HepG2 (cell line): ENCODE measurements around the gene GPATCH3. TPM values are rescaled to one million over a fixed set of nuclear protein-coding genes. Genes with fewer than 3 reads are reported as not detected.
A peak's percentile ranks its signal among the peaks of the same experiment; 100 is the strongest.

ENCODE experiments used
- CBX5 ChIP-seq: sonication (generic); formaldehyde crosslinking; IDR thresholded peaks from 2 replicates; pipeline ENCODE4 v1.4.0; 2020; ENCODE audit warnings: missing genetic modification reagents, borderline replicate concordance
- JUND ChIP-seq: sonication (generic); formaldehyde crosslinking; IDR thresholded peaks from 2 replicates; pipeline ENCODE4 v1.8.0; 2022; ENCODE audit warnings: mild to moderate bottlenecking, missing genetic modification reagents
- SAP130 ChIP-seq: IDR thresholded peaks from 2 replicates; pipeline ENCODE4 v1.6.1; 2016; ENCODE audit warnings: low read depth
- ZBTB40 ChIP-seq, 2 experiments: fragments of 450-650 bp in 1 of 2; sonication (generic) in 1 of 2; formaldehyde crosslinking in 1 of 2; IDR thresholded peaks; 2 replicates each; pipeline versions ENCODE4 v1.6.1 to v1.8.0; 2016 to 2022; ENCODE audit warnings: antibody characterized with exemption in 1 of 2, mild to moderate bottlenecking in 1 of 2, missing genetic modification reagents in 1 of 2
- ZNF263 ChIP-seq: sonication (generic); formaldehyde crosslinking; IDR thresholded peaks from 2 replicates; pipeline ENCODE4 v1.4.0; 2020; ENCODE audit warnings: missing genetic modification reagents
- ZNF782 ChIP-seq: sonication (generic); formaldehyde crosslinking; IDR thresholded peaks from 2 replicates; pipeline ENCODE4 v1.4.0; 2020; ENCODE audit warnings: missing genetic modification reagents, mild to moderate bottlenecking, borderline replicate concordance
- polyA plus RNA-seq, 8 experiments: library from polyadenylated mRNA; depleted of rRNA in 3 of 8; stranded (reverse) in 7 of 8; unstranded in 1 of 8; fragments of >200 nt; fragmentation: Illumina TruSeq in 4 of 8; extraction: Trizol in 4 of 8; gene quantifications; 2 replicates each; pipeline versions ENCODE4 v1.2.1 to v1.2.3, GENCODE V29; 2011 to 2016; ENCODE audit warnings: low read depth in 4 of 8, missing spikeins in 1 of 8, mixed read lengths in 1 of 8; ENCODE audit not compliant: insufficient read depth in 1 of 8
- total RNA-seq, 5 experiments: library from RNA; depleted of rRNA; stranded (reverse); fragments of >200 nt; fragmentation: Illumina TruSeq; extraction: Trizol; gene quantifications; 2 replicates each; pipeline ENCODE4 v1.2.3, GENCODE V29; 2016; ENCODE audit warnings: low read depth in 1 of 5
- TF ChIP-seq, protein P1 (sequence below): sonication (generic); formaldehyde crosslinking; IDR thresholded peaks from 2 replicates; pipeline ENCODE4 v1.4.0; 2020; ENCODE audit warnings: missing genetic modification reagents
- TF ChIP-seq, protein P2 (sequence below): IDR thresholded peaks from 2 replicates; pipeline ENCODE4 v1.6.1; 2016; ENCODE audit warnings: mild to moderate bottlenecking
- TF ChIP-seq, protein P3 (sequence below): sonication (generic); formaldehyde crosslinking; IDR thresholded peaks from 2 replicates; pipeline ENCODE4 v1.5.1; 2020; ENCODE audit warnings: mild to moderate bottlenecking, missing genetic modification reagents, moderate library complexity

Gene GPATCH3
- total and polyA plus RNA-seq, 2 of the 13 experiments (the other 11 are each of a cell fraction or from before 2014, with no cell fraction given) = 8.3 to 11.0 TPM

- TF ChIP-seq ZBTB40 (IDR thresholded peaks at IDR 0.05) (no peak), ZBTB40 (CRISPR knock-in tag; IDR thresholded peaks at IDR 0.05) (peak; percentile 30; the same call in 1 of the 2 replicates), CBX5 (CRISPR knock-in tag) (peak; percentile 37; the same call in 1 of the 2 replicates), ZNF782 (CRISPR knock-in tag) (0 out of 2 replicates have a peak, but pooled peaks have one; percentile 53), JUND (peak; percentile 72; the same call in 1 of the 2 replicates), SAP130 (CRISPR knock-in tag) (peak; percentile 75), ZNF263 (CRISPR knock-in tag) (peak; percentile 80)
- TF ChIP-seq, protein P1, sequence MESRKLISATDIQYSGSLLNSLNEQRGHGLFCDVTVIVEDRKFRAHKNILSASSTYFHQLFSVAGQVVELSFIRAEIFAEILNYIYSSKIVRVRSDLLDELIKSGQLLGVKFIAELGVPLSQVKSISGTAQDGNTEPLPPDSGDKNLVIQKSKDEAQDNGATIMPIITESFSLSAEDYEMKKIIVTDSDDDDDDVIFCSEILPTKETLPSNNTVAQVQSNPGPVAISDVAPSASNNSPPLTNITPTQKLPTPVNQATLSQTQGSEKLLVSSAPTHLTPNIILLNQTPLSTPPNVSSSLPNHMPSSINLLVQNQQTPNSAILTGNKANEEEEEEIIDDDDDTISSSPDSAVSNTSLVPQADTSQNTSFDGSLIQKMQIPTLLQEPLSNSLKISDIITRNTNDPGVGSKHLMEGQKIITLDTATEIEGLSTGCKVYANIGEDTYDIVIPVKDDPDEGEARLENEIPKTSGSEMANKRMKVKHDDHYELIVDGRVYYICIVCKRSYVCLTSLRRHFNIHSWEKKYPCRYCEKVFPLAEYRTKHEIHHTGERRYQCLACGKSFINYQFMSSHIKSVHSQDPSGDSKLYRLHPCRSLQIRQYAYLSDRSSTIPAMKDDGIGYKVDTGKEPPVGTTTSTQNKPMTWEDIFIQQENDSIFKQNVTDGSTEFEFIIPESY = 0 out of 2 replicates have a peak, but pooled peaks have one; percentile 15
- TF ChIP-seq, protein P2, sequence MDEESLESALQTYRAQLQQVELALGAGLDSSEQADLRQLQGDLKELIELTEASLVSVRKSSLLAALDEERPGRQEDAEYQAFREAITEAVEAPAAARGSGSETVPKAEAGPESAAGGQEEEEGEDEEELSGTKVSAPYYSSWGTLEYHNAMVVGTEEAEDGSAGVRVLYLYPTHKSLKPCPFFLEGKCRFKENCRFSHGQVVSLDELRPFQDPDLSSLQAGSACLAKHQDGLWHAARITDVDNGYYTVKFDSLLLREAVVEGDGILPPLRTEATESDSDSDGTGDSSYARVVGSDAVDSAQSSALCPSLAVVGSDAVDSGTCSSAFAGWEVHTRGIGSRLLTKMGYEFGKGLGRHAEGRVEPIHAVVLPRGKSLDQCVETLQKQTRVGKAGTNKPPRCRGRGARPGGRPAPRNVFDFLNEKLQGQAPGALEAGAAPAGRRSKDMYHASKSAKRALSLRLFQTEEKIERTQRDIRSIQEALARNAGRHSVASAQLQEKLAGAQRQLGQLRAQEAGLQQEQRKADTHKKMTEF (CRISPR knock-in tag) = 0 out of 2 replicates have a peak, but pooled peaks have one; percentile 28
- TF ChIP-seq, protein P3, sequence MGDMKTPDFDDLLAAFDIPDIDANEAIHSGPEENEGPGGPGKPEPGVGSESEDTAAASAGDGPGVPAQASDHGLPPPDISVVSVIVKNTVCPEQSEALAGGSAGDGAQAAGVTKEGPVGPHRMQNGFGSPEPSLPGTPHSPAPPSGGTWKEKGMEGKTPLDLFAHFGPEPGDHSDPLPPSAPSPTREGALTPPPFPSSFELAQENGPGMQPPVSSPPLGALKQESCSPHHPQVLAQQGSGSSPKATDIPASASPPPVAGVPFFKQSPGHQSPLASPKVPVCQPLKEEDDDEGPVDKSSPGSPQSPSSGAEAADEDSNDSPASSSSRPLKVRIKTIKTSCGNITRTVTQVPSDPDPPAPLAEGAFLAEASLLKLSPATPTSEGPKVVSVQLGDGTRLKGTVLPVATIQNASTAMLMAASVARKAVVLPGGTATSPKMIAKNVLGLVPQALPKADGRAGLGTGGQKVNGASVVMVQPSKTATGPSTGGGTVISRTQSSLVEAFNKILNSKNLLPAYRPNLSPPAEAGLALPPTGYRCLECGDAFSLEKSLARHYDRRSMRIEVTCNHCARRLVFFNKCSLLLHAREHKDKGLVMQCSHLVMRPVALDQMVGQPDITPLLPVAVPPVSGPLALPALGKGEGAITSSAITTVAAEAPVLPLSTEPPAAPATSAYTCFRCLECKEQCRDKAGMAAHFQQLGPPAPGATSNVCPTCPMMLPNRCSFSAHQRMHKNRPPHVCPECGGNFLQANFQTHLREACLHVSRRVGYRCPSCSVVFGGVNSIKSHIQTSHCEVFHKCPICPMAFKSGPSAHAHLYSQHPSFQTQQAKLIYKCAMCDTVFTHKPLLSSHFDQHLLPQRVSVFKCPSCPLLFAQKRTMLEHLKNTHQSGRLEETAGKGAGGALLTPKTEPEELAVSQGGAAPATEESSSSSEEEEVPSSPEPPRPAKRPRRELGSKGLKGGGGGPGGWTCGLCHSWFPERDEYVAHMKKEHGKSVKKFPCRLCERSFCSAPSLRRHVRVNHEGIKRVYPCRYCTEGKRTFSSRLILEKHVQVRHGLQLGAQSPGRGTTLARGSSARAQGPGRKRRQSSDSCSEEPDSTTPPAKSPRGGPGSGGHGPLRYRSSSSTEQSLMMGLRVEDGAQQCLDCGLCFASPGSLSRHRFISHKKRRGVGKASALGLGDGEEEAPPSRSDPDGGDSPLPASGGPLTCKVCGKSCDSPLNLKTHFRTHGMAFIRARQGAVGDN (CRISPR knock-in tag) = peak; percentile 83
Observed at GRCh38 chr1:26907071-26907917, 7.0 kb upstream of the GPATCH3 start (continued).
